NCI-H1417 (cell line): ENCODE results near the gene NME3.

Source experiments
- DNase-seq, 3 experiments: peaks; one replicate each; lab custom pipeline; 2025; lab: John Stamatoyannopoulos, UW

NME3 gene

DNA sequence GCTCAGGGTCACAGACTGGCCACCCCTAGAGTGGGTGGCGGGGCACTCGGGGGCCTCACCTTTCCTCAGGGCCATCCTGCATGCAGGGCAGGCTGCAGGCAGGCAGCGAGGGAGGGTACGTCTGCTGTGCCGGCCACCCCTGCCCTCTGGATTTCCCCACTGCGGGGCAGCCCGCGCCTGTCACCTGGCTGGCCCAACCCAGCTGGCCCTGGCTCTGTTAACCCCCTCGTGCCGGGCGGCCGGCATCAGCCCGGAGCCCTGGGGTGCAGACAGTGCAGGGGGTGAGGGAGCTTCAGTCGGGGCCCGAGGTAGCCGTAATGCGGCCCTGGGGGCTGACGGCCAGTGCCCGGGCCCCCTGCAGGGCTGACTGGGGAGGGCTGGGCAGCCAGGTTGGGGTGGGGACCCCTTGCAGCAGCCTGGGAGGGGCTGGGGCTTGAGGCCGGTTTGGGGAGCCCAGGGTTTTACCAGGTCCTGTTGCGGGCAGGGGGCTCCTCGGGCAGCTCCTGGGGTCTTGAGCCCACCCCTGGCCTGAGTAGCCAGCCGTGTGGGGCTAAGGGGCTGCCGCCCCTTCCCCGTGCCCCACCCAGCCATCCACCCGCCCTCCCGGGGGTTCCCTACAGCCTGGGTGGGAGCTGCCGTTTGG, 22.4 kb upstream of the NME3 start, which contains the start of gene IGFALS:
Gene IGFALS (minus strand): TSS at position 128 of the 643 bp plus-strand sequence. CDS start 53 bp downstream, at position 75.
- no peak for DNase-seq

- DNase-seq, result no peak
These were observed 21.7 kb upstream of the NME3 start for GRCh38 chr16:1792836-1793577.

GRCh38 chr16:1791943-1792812, 20.8 kb upstream of the NME3 start:
- DNase-seq, result peak in 1 of 3 experiments; percentile 40

DNA sequence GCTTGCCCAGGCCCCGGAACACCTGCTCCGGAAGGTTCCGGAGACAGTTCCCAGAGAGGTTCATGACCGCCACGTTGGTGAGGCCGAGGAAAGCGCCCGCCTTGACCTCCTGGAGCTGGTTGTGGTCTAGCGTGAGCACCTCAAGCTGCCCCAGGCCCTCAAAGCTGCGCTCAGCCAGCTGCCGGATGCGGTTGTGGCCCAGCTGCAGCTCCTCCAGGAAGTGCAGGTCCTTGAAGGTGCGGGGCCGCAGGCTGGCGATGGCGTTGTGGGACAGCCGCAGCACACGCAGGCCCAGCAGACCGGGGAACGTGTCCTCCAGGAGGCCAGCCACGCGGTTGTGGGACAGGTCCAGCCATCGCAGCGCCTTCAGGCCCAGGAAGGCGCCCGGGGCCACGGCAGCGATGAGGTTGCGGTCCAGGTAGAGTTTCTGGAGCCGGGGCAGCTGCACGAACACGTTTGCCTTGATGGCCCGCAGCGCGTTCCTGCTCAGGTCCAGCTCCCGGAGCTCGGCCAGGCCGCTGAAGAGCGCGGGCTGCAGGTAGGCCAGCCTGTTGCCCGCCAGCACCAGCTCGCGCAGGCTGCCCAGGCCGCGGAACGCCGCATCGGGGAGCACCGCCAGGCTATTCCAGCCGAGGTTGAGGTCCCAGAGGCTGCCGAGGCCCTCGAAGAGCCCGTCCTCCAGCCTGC, 20.1 kb upstream of the NME3 start:
- DNase-seq, result no peak

- DNase-seq, result no peak
These were observed 19.4 kb upstream of the NME3 start for GRCh38 chr16:1790611-1791255.

- no peak for DNase-seq
These were observed 18.9 kb upstream of the NME3 start for GRCh38 chr16:1790261-1790610.

- DNase-seq, result no peak
These were observed 18.3 kb upstream of the NME3 start for GRCh38 chr16:1789643-1790045.

- DNase-seq, result no peak
These were observed 17.4 kb upstream of the NME3 start for GRCh38 chr16:1788708-1789100.

DNA sequence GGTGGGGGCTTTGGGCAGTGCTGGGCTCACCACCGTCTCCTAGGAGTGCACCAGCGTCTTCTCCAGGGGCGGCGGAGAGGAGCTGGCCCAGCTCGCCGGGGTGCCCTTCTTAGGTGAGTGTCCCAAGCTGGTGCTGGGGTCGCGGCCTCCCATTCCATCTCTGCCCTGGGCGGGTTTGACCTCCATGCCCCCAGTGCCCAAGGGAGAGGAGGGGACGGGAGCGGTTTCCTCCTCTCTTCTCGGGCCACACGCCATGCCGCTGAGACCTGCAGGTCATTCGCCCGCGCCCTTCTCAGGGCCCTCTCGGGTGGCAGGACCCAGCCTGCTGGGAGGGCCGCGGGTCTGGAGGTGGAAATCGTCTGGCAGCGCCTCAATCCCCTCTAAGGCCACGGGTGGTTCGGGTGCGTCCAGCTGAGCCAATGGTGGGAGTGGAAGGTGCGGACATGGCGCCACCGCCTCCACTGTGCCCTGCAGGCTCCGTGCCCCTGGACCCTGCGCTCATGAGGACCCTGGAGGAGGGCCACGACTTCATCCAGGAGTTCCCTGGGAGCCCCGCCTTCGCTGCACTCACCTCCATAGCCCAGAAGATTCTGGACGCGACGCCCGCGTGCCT, 16.9 kb upstream of the NME3 start:
- no peak for DNase-seq

DNA sequence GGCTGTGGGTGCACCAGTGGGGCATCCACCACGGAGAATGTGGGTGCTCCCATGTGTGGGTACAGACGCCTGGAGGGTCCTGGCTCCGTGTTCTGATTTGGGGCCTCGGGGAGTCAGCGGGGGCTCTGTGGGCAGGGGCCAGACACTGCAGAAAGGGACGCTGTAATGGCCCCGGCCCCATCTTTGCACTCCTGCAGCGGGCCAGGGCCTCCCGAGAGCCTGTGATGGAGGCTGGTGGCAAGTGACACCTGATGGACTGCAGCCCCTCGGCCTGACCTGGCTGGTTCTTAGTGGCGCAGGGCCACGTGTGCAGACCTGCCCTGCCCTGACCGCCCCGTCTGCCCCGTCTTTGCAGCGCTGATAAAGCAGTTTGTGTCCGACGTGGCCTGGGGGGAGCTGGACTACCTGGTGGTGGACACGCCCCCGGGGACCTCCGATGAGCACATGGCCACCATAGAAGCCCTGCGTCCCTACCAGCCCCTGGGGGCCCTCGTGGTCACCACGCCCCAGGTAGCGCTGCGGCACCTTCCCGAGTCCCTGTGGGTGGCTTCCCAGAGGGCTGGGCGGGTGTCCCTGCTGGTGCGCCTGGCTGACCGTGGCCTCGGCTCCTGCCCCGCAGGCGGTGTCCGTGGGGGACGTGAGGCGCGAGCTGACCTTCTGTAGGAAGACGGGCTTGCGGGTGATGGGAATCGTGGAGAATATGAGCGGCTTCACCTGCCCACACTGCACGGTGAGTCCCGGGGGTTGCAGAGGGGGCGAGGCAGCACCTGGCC, 16.2 kb upstream of the NME3 start:
- no peak for DNase-seq

- DNase-seq, result no peak
These were observed 15.6 kb upstream of the NME3 start for GRCh38 chr16:1787056-1787321.

GRCh38 chr16:1786242-1787055, 15.1 kb upstream of the NME3 start:
- DNase-seq, result no peak

DNA sequence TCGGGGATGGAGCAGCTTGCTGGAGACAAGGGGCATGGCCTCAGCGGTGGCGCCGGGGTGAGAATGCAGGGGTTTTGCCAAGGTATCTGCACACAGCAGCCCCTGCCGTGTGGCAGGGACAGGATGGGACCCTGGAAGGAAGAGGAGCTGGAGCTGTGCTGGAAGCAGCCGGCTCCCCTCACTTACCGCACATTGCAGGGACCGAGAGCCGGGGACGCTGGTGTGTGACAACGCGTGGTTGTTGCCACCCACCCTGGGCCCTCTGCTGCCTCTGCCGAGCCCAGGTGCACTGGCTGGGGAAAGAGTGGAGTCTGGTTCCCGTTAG, 14.5 kb upstream of the NME3 start:
- no peak for DNase-seq

DNA sequence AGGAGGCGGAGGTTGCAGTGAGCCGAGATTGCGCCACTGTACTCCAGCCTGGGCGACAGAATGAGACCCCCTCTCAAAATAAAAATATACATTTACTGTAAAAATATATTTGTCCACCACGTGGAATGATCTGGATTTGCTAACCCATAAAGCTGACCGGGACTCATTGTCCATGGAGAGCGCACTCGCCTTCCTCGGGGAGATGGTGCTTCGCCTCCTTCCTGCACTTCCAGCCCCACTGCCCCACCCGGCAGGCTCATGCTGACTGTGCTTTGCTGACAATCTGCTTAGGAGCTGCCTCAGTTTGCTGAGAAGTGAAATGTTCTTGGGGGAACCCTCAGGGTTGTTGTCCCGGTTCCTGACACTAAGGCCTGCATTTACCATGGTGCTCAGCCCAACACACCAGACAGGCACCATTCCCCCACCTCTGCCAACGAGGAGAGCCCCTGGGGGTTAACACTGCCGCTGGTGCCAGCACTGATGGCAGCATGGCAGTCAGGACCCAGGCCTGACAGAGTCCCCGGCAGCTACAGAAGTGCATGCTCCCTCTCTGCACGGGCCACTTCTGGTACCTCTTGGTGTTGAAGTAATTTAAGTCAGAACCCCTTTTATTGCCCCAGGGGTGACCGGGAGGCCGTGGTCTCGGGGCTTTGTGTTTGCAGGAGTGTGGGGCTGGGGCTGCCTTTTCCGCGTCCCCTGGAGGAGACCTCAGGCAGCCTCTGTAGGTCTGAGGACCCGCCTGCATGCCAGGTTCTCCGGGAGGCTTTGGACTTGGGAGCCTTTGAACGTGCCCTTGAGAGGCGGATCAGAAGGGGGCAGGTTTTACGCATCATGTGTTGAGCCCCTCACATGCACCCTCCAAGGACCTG, 13.9 kb upstream of the NME3 start:
- no peak for DNase-seq

GRCh38 chr16:1782408-1783264, 11.3 kb upstream of the NME3 start, which contains the start of the genes NUBP2 and SPSB3:
TSS of gene NUBP2 (plus strand) at chr16:1782960. CDS start at chr16:1783021, 61 bp downstream.
TSS of gene SPSB3 (minus strand) at chr16:1782571. CDS start at chr16:1781483, 1,088 bp downstream.
- peak; percentile 99 to 100 (median 100) for DNase-seq

GRCh38 chr16:1781758-1782407, 10.5 kb upstream of the NME3 start:
- peak in 2 of 3 experiments; percentile 60 to 66 for DNase-seq

DNA sequence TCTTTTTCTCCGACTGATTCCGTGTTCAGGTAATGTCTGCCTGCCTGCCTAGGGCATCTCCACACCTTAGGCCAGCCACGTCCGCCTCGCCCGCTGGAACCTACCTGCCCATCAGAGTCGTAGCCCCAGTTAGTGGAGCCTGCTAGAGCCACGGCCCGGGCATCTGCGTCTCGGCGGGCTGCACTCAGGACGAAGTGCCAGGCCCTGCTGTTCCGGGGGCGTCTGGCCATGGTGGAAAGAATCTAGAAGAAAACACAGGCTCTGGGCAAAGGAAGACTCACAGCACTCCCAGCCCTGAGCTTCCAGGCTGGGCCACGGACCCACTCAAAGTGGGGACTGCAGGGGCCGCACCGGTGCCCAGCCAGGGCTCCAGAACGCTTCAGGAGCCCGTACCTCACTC, 9.9 kb upstream of the NME3 start:
- no peak for DNase-seq
